Umbilical cord (tissue), 2 donors: ENCODE data around the gene NBR1. TPM values are rescaled to one million over a fixed set of nuclear protein-coding genes. Genes with fewer than 3 reads are reported as not detected.
"Not testable (repeated sequence)": the region's sequence is repeated elsewhere in the genome, so short reads cannot be mapped to it uniquely, and the experiment has no call there.

ENCODE experiments used
- DNase-seq: peaks from one replicate; pipeline ENCODE4 v3.0.0-alpha.2; 2015; ENCODE audit warnings: low spot score
- total RNA-seq: library from RNA; depleted of rRNA; stranded (reverse); fragments of >200 nt; gene quantifications from one replicate; pipeline ENCODE4 v1.2.3, GENCODE V29; 2014; ENCODE audit warnings: low replicate concordance; ENCODE audit not compliant: insufficient read depth

The NBR1 gene
- total RNA-seq, 1 donor from 2014 or later = 83.8 TPM

- DNase-seq = not testable (repeated sequence)
Measured at GRCh38 chr17:43159232-43159631, 11.8 kb upstream of the NBR1 start.

- DNase-seq = not testable (repeated sequence)
Measured at GRCh38 chr17:43159957-43160356, 11.1 kb upstream of the NBR1 start.

- not testable (repeated sequence) for DNase-seq
Measured at GRCh38 chr17:43165971-43166370, 5.0 kb upstream of the NBR1 start.

- peak; percentile 13 for DNase-seq
Measured at GRCh38 chr17:43169561-43170139, 1.4 kb upstream of the NBR1 start.

- DNase-seq = peak; percentile 98
Measured at GRCh38 chr17:43170140-43170765, 761 bp upstream of the NBR1 start.

- peak; percentile 85 for DNase-seq
Measured at GRCh38 chr17:43171586-43172487, 823 bp downstream of the NBR1 start.

- no peak for DNase-seq
Measured at GRCh38 chr17:43175213-43176118, 4.5 kb downstream of the NBR1 start.

DNA sequence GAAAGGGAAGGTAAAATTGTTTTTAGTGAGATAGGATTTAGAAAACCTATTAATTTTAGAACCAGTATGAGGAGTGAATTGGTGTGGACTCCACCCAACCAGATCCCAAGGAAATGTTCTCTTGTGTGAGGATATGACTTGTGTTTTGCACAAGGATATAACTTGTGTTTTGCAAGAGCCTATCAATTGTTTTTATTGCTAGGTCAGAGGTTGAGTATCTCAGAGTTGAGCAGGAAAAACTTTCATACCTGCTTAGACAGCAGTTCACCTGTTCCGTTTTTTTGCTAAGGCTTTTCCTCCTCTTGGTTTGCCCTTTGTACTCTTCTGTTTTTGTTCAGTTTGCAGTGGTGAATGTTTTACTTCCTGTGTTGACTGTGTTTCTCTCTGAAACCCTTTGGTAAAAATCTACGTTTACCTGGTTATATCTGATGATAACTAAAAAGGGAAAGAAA lies 5.1 kb downstream of the NBR1 start:
- DNase-seq = no peak

DNA sequence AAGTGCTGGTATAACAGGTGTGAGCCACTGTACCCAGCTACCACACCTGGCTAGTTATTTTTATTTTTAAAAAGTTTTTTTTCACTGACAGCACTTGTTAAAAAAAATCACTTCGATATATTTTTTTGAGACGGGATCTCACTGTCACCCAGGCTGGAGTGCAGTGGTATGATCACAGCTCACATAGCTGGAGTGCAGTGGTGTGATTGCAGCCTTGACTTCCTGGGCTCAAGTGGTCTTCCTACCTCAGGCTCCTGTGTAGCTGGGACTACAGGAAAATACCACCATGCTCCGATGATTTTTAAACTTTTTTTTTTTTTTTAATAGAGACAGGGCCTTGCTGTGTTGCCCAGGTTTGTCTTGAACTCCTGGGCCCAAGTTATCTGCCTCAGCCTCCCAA lies 12.9 kb downstream of the NBR1 start:
- DNase-seq = no peak

GRCh38 chr17:43186656-43187055 lies 15.6 kb downstream of the NBR1 start:
- DNase-seq = not testable (repeated sequence)

DNA sequence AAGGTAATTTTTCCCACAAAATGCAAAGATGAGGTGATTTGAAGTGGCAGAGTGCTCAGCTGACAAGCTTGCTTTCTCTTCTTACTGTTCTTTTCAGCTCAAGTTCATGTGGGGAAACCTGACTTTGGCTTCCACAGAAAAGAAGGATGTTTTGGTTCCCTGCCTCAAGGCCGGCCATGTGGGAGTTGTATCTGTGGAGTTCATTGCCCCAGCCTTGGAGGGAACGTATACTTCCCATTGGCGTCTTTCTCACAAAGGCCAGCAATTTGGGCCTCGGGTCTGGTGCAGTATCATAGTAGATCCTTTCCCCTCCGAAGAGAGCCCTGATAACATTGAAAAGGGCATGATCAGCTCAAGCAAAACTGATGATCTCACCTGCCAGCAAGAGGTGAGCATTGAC lies 22.2 kb downstream of the NBR1 start:
- DNase-seq = no peak

DNA sequence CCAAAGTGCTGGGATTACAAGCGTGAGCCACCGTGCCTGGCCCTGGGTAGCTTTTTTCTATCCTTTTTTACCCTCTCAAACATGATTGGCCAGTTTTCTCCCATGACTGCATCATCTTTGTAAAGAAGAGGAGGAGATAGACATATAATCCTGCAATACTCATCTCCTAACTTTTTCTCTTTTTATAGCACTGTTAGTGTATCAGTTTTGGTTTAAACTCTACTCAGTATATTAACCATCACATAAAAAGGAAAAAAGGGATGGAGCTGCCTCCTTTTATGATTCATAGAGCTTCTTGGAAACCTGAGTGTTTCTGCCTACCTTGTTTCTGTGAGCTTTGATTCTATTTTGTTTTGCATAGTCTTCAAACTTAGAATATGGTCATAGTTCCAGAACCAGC lies 28.6 kb downstream of the NBR1 start:
- DNase-seq = no peak

DNA sequence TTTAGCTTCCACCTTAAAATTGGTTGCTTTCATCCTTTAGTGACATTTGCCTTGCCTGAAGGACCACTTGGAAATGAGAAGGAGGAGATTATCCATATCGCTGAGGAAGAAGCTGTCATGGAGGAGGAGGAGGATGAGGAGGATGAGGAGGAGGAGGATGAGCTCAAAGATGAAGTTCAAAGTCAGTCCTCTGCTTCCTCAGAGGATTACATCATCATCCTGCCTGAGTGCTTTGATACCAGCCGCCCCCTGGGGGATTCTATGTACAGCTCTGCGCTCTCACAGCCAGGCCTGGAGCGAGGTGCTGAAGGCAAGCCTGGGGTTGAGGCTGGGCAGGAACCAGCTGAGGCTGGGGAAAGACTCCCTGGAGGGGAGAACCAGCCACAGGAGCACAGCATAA lies 29.1 kb downstream of the NBR1 start:
- DNase-seq = no peak

DNA sequence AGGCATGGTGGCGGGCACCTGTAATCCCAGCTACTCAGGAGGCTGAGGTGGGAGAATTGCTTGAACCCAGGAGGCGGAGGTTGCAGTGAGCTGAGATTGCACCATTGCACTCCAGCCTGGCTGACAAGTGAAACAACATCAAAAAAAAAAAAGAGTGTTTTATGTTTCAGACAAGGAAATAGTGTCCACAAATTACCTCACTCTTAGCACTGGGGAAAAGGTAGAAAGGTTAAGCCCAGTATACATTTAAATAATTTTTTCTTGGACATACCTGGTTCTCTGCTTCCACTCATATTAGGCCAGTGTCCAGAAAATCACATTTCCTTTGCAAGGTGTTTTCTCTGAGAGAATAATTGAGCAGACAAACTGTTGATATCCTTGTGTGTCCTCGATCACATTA lies 32.0 kb downstream of the NBR1 start:
- DNase-seq = not testable (repeated sequence)

- DNase-seq = no peak
Measured at GRCh38 chr17:43210576-43210975, 39.6 kb downstream of the NBR1 start.

DNA sequence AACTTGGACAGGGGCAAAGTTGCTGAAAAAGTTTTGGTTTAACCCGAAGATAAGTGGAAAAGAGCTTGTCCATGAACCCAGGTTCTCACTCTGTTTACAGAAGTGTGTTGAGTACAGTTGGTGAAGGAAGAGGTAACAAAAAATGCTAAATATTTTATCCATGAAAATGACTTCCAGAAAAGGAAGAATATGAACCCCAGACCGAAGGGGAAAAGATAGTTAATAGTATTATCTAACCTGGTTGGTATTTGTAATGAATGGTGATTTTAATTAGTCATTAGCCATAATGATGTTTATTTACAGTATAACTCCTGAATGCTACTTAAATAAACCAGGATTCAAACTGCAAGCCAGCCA lies 40.1 kb downstream of the NBR1 start:
- DNase-seq = peak; percentile 20

DNA sequence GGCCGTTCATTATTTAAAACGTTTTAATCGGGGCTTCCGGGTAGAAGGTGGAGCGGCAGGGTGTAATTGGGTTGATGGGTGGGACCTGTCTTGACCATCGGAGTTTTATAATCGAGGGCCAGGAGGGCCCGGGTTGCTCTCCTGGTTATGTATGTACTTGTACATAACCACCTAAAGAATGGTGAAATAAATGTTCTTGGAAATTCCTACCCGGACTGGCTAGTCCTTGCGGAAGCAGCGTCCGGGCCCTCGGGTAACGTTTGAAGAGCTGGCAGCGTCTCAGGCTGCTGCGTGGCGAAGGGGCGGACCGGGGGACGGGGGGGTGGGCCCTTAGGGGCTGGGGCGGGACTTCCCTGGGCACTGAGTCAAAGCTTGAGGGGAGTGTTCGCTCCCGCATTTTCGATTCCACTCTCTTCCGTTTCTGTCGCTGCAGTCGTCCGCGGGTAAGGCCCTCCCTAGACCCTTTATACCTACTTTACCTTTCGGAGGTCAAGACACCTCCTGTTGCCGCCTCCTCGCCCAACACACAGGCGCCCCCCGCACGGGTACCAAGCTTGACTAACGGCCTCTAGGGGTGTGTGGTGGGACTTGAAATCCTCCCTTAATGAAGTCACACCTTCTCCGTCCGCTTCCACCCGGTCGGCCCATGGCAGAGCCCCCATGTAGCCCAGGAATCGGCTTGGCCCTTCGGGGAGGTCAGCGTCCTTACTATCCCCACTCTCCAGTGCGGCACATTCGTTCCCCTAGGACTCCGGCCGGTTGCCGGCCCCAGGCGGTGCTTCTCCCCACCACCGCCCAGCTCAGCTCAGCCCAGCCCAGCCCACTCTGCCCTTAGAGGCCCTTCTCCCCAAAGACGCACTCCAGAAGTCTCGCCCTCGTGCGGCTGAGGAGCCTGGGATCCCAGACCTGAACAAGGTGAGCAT lies 40.7 kb downstream of the NBR1 start, which contains the start of gene TMEM106A:
TSS of gene TMEM106A (plus strand) at position 396 of the 923 bp plus-strand sequence. CDS start 1,167 bp downstream, outside the sequence.
- DNase-seq = peak; percentile 93

GRCh38 chr17:43212641-43213490 lies 41.9 kb downstream of the NBR1 start:
- peak; percentile 37 for DNase-seq

DNA sequence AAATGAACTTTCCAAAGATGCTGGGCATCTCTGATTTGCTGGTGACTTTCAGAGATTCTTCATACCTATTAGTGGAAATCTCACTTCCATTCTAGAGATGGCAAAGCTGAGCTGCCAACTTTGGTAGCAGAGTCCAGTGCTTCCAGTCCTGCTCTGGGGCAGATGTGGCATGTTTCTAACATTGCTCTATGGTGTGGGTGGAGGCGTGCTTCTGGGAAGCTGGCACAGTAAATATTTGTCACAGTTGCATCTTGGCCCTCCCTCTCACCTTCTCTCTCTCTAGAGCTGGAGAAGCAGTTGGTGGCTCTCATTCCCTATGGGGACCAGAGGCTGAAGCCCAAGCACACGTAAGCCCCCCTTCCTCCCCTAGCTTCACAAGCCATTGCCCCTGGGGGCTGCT lies 42.5 kb downstream of the NBR1 start:
- no peak for DNase-seq
